ENCODE data around the gene FMNL1.

The FMNL1 gene

GRCh38 chr17:45246338-45246737 is 24.7 kb downstream of the FMNL1 start:
- no peak overlapping the region for H3K9ac ChIP-seq

GRCh38 chr17:45246861-45247428 is 25.3 kb downstream of the FMNL1 start:
- 0 out of 2 replicates have a peak overlapping the region, but pooled peaks have one; percentile 15 for H2AFZ ChIP-seq (ENCODE audit: low read depth)
- H3K27me3 ChIP-seq (ENCODE audit: insufficient read depth, low read depth), result no peaks in the 10 kb centered on the region
- peaks cover 3% of the 10 kb centered on the region; the same call in 1 of the 2 replicates for H3K36me3 ChIP-seq (ENCODE audit: insufficient read depth)
- H3K4me3 ChIP-seq (IDR thresholded peaks at IDR 0.05; ENCODE audit: insufficient read depth, low read depth, low read length), result no peak overlapping the region
- no peaks in the 10 kb centered on the region for H3K79me2 ChIP-seq (ENCODE audit: insufficient read depth, low read depth)
- no peaks in the 10 kb centered on the region for H4K20me1 ChIP-seq (ENCODE audit: insufficient read depth)
- H3K9ac ChIP-seq, result peak overlapping the region; percentile 70; the same call in 1 of the 2 replicates
- peak overlapping the region; percentile 63 for H3K27ac ChIP-seq
- peak overlapping the region; percentile 69 for H3K4me2 ChIP-seq
- TF ChIP-seq, protein P1, sequence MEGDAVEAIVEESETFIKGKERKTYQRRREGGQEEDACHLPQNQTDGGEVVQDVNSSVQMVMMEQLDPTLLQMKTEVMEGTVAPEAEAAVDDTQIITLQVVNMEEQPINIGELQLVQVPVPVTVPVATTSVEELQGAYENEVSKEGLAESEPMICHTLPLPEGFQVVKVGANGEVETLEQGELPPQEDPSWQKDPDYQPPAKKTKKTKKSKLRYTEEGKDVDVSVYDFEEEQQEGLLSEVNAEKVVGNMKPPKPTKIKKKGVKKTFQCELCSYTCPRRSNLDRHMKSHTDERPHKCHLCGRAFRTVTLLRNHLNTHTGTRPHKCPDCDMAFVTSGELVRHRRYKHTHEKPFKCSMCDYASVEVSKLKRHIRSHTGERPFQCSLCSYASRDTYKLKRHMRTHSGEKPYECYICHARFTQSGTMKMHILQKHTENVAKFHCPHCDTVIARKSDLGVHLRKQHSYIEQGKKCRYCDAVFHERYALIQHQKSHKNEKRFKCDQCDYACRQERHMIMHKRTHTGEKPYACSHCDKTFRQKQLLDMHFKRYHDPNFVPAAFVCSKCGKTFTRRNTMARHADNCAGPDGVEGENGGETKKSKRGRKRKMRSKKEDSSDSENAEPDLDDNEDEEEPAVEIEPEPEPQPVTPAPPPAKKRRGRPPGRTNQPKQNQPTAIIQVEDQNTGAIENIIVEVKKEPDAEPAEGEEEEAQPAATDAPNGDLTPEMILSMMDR (conservative IDR thresholded peaks at IDR 0.05; ENCODE audit: low read depth, low read length), result peak; percentile 65
- H3K4me1 ChIP-seq (ENCODE audit: low read depth, poor library complexity, severe bottlenecking), result peaks cover 19% of the 10 kb centered on the region

More at GRCh38 chr17:45246338-45246737, 24.7 kb downstream of the FMNL1 start:
- Histone ChIP-seq H3K27me3 (ENCODE audit: insufficient read depth, low read depth) (no peaks in the 10 kb centered on the region), H3K4me2 (peak overlapping the region; percentile 69; the same call in 1 of the 2 replicates), H2AFZ (ENCODE audit: low read depth) (no peak overlapping the region), H3K27ac (peak overlapping the region; percentile 2; the same call in 1 of the 2 replicates), H4K20me1 (ENCODE audit: insufficient read depth) (no peaks in the 10 kb centered on the region), H3K4me1 (ENCODE audit: low read depth, poor library complexity, severe bottlenecking) (peaks cover 19% of the 10 kb centered on the region), H3K36me3 (ENCODE audit: insufficient read depth) (peaks cover 3% of the 10 kb centered on the region; the same call in 1 of the 2 replicates), H3K4me3 (IDR thresholded peaks at IDR 0.05; ENCODE audit: insufficient read depth, low read depth, low read length) (no peak overlapping the region), H3K79me2 (ENCODE audit: insufficient read depth, low read depth) (no peaks in the 10 kb centered on the region)
- TF ChIP-seq, protein P1 (conservative IDR thresholded peaks at IDR 0.05; ENCODE audit: low read depth, low read length), result no peak

- peak overlapping the region; percentile 71 for H2AFZ ChIP-seq (ENCODE audit: low read depth)
These were observed 25.9 kb downstream of the FMNL1 start for GRCh38 chr17:45247429-45248131.

GRCh38 chr17:45248132-45248957 is 26.7 kb downstream of the FMNL1 start:
- Histone ChIP-seq H3K4me2 (peak overlapping the region; percentile 69), H3K4me3 (IDR thresholded peaks at IDR 0.05; ENCODE audit: insufficient read depth, low read depth, low read length) (no peak overlapping the region), H3K27ac (peak overlapping the region; percentile 63), H3K27me3 (ENCODE audit: insufficient read depth, low read depth) (no peaks in the 10 kb centered on the region), H3K4me1 (ENCODE audit: low read depth, poor library complexity, severe bottlenecking) (peaks cover 19% of the 10 kb centered on the region), H3K79me2 (ENCODE audit: insufficient read depth, low read depth) (no peaks in the 10 kb centered on the region), H2AFZ (ENCODE audit: low read depth) (peak overlapping the region; percentile 71), H3K9ac (peak overlapping the region; percentile 70), H4K20me1 (ENCODE audit: insufficient read depth) (no peaks in the 10 kb centered on the region), H3K36me3 (ENCODE audit: insufficient read depth) (peaks cover 3% of the 10 kb centered on the region; the same call in 1 of the 2 replicates)
- TF ChIP-seq, protein P1 (conservative IDR thresholded peaks at IDR 0.05; ENCODE audit: low read depth, low read length), result no peak

More at GRCh38 chr17:45247429-45248131, 25.9 kb downstream of the FMNL1 start:
- no peaks in the 10 kb centered on the region for H4K20me1 ChIP-seq (ENCODE audit: insufficient read depth)
- peak overlapping the region; percentile 63 for H3K27ac ChIP-seq
- peaks cover 3% of the 10 kb centered on the region; the same call in 1 of the 2 replicates for H3K36me3 ChIP-seq (ENCODE audit: insufficient read depth)
- peak overlapping the region; percentile 70 for H3K9ac ChIP-seq
- peaks cover 19% of the 10 kb centered on the region for H3K4me1 ChIP-seq (ENCODE audit: low read depth, poor library complexity, severe bottlenecking)
- TF ChIP-seq, protein P1 (conservative IDR thresholded peaks at IDR 0.05; ENCODE audit: low read depth, low read length), result no peak
- H3K27me3 ChIP-seq (ENCODE audit: insufficient read depth, low read depth), result no peaks in the 10 kb centered on the region
- H3K4me3 ChIP-seq (IDR thresholded peaks at IDR 0.05; ENCODE audit: insufficient read depth, low read depth, low read length), result no peak overlapping the region
- peak overlapping the region; percentile 69 for H3K4me2 ChIP-seq
- H3K79me2 ChIP-seq (ENCODE audit: insufficient read depth, low read depth), result no peaks in the 10 kb centered on the region

Measured in KMS-11 (cell line).